Breast epithelium (tissue), 3 donors: Measurements from ENCODE around the gene STAB2.

ENCODE experiments used
- POLR2A ChIP-seq: fragments of 450-650 bp; IDR thresholded peaks from one replicate; pipeline ENCODE4 v1.6.1; 2016; ENCODE audit warnings: antibody characterized with exemption, mild to moderate bottlenecking, moderate library complexity
- POLR2AphosphoS5 ChIP-seq, 3 donors: sonication (generic); formaldehyde crosslinking; IDR thresholded peaks; one replicate each; pipeline ENCODE4 v1.6.1; 2017; ENCODE audit warnings: antibody characterized with exemption in 3 of 3
- TF ChIP-seq, protein P1 (sequence below), 3 donors: fragments of 450-650 bp; IDR thresholded peaks; one replicate each; pipeline ENCODE4 v1.5.1; 2016 to 2017; ENCODE audit warnings: antibody characterized with exemption in 3 of 3, mild to moderate bottlenecking in 3 of 3, moderate library complexity in 3 of 3

- TF ChIP-seq, protein P1, sequence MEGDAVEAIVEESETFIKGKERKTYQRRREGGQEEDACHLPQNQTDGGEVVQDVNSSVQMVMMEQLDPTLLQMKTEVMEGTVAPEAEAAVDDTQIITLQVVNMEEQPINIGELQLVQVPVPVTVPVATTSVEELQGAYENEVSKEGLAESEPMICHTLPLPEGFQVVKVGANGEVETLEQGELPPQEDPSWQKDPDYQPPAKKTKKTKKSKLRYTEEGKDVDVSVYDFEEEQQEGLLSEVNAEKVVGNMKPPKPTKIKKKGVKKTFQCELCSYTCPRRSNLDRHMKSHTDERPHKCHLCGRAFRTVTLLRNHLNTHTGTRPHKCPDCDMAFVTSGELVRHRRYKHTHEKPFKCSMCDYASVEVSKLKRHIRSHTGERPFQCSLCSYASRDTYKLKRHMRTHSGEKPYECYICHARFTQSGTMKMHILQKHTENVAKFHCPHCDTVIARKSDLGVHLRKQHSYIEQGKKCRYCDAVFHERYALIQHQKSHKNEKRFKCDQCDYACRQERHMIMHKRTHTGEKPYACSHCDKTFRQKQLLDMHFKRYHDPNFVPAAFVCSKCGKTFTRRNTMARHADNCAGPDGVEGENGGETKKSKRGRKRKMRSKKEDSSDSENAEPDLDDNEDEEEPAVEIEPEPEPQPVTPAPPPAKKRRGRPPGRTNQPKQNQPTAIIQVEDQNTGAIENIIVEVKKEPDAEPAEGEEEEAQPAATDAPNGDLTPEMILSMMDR (IDR thresholded peaks at IDR 0.05), result no peak
- TF ChIP-seq POLR2A (no peak), POLR2AphosphoS5 (IDR thresholded peaks at IDR 0.05) (no peak)
Measured at GRCh38 chr12:103779410-103780092, 192.5 kb downstream of the STAB2 start.
